ENCODE results near the gene CA12. TPM values are rescaled to one million over a fixed set of nuclear protein-coding genes. Genes with fewer than 3 reads are reported as not detected.

The CA12 gene
- total and polyA plus RNA-seq, 9 of the 15 experiments (the other 6 are each of a cell fraction or from before 2014, with no cell fraction given) = 0.01 to 0.78 (median 0.15) TPM; not detected in 1

DNA sequence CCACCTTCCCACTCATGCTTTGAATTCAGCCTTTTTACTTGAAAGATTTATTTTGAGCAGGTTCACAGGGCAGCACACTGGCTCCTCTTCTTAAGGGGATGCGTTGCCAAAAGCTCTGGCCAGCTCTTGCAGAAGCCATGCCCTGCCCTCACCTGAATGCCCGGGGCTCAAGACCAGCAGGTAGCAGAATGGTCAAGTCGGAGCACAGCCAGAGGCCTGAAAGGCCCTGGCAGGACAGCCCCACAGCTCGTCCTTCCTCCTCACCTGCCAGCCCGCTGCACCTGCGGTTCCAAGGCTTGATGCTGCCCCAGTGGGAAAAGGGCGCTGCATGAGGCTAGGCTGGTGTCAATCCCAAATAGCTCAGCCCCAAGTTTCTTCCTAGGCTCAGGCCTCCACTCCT, 13.1 kb downstream of the CA12 start (continued):
- TF ChIP-seq, protein P1, sequence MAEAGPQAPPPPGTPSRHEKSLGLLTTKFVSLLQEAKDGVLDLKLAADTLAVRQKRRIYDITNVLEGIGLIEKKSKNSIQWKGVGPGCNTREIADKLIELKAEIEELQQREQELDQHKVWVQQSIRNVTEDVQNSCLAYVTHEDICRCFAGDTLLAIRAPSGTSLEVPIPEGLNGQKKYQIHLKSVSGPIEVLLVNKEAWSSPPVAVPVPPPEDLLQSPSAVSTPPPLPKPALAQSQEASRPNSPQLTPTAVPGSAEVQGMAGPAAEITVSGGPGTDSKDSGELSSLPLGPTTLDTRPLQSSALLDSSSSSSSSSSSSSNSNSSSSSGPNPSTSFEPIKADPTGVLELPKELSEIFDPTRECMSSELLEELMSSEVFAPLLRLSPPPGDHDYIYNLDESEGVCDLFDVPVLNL (CRISPR knock-in tag; IDR thresholded peaks at IDR 0.05; ENCODE audit: low read depth) = no peak

DNA sequence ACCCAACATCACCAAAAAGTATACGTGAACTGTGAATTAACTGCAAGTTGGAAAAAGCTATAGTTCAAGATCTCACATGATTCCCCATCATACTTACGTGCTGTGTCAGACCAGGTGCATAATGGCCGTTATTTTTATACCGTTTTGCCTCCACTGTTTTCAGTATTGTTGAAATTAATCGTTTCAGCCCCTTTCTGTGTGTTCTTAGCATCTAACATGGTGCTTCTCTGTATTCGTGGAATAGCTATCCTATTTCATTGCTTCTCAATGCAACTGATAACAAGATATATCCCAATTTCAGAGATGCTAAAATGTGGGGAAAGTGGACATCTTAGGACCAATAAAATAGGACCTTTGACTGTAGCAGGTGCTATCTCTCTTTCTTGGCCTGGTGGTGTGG, 13.7 kb downstream of the CA12 start:
- Histone ChIP-seq H3K4me2 (ENCODE audit: insufficient read depth, low read length) (no peak overlapping the region), H3K27me3 (ENCODE audit: control insufficient read depth in 2 of 2, insufficient read depth in 2 of 2, low read length in 2 of 2) (no peaks in the 10 kb centered on the region), H3K79me2 (ENCODE audit: control insufficient read depth, insufficient read depth, low read length) (no peaks in the 10 kb centered on the region), H3K9me3 (replicated peaks; ENCODE audit: control insufficient read depth, insufficient read depth, low read depth, low read length) (no peaks in the 10 kb centered on the region), H2AFZ (ENCODE audit: low read depth, low read length) (no peak overlapping the region), H3K4me3 (no peak overlapping the region), H3K36me3 (ENCODE audit: control insufficient read depth, insufficient read depth, low read length) (no peaks in the 10 kb centered on the region), H4K20me1 (replicated peaks; ENCODE audit: control insufficient read depth, insufficient read depth, low read length) (no peaks in the 10 kb centered on the region), H3K9ac (ENCODE audit: insufficient read depth in 1 of 2, low read depth in 2 of 2, low read length in 2 of 2) (no peak overlapping the region), H3K9me1 (ENCODE audit: control insufficient read depth, insufficient read depth, low read length) (no peaks in the 10 kb centered on the region), H3K4me1 (replicated peaks in 1 of 2; ENCODE audit: control insufficient read depth in 2 of 2, insufficient read depth in 2 of 2, low read length in 2 of 2) (peaks cover 28 to 35% of the 10 kb centered on the region in 2 experiments), H3K27ac (ENCODE audit: extremely low read depth, low read depth, low read length) (no peak overlapping the region)
- no TSS peak for BruUV-seq (replicated peaks)
- ChIA-PET POLR2A (interaction anchor here (0.7 to 1.7 kb wide), 3 partner anchors 11 to 26 kb away, joined by 3 to 8 read pairs (median 6); partner anchors contain the start of gene CA12), CTCF (ENCODE audit: low intra/inter-chr PET ratio) (no interaction called here)
- in situ Hi-C loops (cut with MboI) = no loop called here
- ATAC-seq (no peak), FAIRE-seq (no peak), DNase-seq (ENCODE audit: extremely low read depth in 1 of 4, low spot score in 3 of 4) (no peak)
- intact Hi-C loops (cut with micrococcal nuclease) = no loop called here
- WGBS (ENCODE audit: insufficient coverage, low coverage, missing lambda C conversion rate) = 51% methylated on average over 6 of the region's 6 CpGs
- TF ChIP-seq ZNF436 (CRISPR knock-in tag; IDR thresholded peaks at IDR 0.05) (no peak), ZNF165 (CRISPR knock-in tag; IDR thresholded peaks at IDR 0.05; ENCODE audit: borderline replicate concordance) (no peak), MYNN (IDR thresholded peaks at IDR 0.05) (no peak), MYNN (CRISPR knock-in tag; IDR thresholded peaks at IDR 0.05) (no peak), ZNF408 (CRISPR knock-in tag; IDR thresholded peaks at IDR 0.05; ENCODE audit: low read depth) (no peak), EP300 (IDR thresholded peaks at IDR 0.05; ENCODE audit: low read length) (no peak), ZNF324 (CRISPR knock-in tag; IDR thresholded peaks at IDR 0.05) (no peak), EWSR1 (IDR thresholded peaks at IDR 0.05; ENCODE audit: borderline replicate concordance, low read depth, partially characterized antibody) (no peak), FOXJ3 (CRISPR knock-in tag; IDR thresholded peaks at IDR 0.05) (no peak), ELF2 (CRISPR knock-in tag; IDR thresholded peaks at IDR 0.05) (no peak), NBN (IDR thresholded peaks at IDR 0.05; ENCODE audit: low read depth) (no peak), KLF16 (IDR thresholded peaks at IDR 0.05) (no peak)
- TF ChIP-seq, protein P2, sequence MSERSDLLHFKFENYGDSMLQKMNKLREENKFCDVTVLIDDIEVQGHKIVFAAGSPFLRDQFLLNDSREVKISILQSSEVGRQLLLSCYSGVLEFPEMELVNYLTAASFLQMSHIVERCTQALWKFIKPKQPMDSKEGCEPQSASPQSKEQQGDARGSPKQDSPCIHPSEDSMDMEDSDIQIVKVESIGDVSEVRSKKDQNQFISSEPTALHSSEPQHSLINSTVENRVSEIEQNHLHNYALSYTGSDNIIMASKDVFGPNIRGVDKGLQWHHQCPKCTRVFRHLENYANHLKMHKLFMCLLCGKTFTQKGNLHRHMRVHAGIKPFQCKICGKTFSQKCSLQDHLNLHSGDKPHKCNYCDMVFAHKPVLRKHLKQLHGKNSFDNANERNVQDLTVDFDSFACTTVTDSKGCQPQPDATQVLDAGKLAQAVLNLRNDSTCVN (CRISPR knock-in tag; IDR thresholded peaks at IDR 0.05) = no peak
- TF ChIP-seq, protein P3, sequence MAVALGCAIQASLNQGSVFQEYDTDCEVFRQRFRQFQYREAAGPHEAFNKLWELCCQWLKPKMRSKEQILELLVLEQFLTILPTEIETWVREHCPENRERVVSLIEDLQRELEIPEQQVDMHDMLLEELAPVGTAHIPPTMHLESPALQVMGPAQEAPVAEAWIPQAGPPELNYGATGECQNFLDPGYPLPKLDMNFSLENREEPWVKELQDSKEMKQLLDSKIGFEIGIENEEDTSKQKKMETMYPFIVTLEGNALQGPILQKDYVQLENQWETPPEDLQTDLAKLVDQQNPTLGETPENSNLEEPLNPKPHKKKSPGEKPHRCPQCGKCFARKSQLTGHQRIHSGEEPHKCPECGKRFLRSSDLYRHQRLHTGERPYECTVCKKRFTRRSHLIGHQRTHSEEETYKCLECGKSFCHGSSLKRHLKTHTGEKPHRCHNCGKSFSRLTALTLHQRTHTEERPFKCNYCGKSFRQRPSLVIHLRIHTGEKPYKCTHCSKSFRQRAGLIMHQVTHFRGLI (CRISPR knock-in tag; IDR thresholded peaks at IDR 0.05) = no peak
- TF ChIP-seq, protein P4, sequence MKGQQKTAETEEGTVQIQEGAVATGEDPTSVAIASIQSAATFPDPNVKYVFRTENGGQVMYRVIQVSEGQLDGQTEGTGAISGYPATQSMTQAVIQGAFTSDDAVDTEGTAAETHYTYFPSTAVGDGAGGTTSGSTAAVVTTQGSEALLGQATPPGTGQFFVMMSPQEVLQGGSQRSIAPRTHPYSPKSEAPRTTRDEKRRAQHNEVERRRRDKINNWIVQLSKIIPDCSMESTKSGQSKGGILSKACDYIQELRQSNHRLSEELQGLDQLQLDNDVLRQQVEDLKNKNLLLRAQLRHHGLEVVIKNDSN (CRISPR knock-in tag; IDR thresholded peaks at IDR 0.05) = no peak
- TF ChIP-seq, protein P5, sequence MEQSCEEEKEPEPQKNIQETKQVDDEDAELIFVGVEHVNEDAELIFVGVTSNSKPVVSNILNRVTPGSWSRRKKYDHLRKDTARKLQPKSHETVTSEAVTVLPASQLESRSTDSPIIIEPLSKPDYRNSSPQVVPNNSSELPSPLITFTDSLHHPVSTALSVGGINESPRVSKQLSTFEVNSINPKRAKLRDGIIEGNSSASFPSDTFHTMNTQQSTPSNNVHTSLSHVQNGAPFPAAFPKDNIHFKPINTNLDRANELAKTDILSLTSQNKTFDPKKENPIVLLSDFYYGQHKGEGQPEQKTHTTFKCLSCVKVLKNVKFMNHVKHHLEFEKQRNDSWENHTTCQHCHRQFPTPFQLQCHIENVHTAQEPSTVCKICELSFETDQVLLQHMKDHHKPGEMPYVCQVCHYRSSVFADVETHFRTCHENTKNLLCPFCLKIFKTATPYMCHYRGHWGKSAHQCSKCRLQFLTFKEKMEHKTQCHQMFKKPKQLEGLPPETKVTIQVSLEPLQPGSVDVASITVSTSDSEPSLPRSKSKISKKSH (CRISPR knock-in tag; IDR thresholded peaks at IDR 0.05) = no peak
